ENCODE measurements around the gene ZIC1. TPM values are rescaled to one million over a fixed set of nuclear protein-coding genes. Genes with fewer than 3 reads are reported as not detected.

ZIC1 gene
- total and polyA plus RNA-seq, 9 of the 15 experiments (the other 6 are each of a cell fraction or from before 2014, with no cell fraction given) = 0.21 to 0.42 TPM; not detected in 7

DNA sequence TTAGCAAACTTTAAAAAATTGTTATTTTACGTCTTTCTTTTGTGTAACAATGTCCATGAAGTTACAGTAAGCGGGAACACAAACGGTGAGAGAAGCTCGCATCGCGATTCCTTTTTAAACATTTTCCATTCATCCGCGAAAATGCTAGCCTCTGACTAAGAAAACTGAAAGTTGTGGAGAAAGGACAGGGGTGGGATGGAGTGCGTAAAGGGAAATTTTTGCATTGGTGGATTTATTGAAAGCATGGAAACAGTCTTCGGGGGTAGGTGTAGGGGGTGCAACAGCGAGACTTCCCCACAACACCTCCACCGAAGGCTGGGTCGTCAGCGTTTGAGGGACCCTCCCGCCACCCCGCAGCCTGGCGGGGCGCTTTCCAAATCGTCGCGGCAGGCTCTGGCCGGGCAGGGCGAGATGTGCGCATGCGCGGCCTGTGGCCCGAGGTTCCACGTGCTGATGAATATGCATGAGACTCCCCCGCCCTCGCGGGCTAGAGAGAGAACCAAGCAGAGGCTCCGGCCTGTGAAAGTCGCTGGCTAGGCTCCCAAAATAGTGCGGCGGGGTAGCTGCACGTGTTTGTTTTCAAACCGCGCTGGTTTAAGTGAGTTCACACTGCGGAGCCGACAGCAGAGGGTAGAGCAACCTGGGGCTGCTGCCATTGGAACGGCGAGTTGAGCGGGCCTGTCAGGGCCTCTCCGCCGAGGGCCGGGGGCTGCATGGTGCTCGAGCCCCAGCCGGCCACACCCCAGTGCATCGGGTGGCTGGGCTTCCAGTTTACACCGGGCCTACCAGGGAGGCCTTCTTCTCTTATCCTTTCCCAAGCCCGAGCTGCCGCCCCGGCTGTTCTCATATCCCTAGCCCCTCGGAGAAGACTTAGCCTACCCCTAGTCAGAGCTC lies 9.9 kb downstream of the ZIC1 start (continued):
- TF ChIP-seq TAF9B (IDR thresholded peaks at IDR 0.05; ENCODE audit: partially characterized antibody) (no peak), BHLHE40 (IDR thresholded peaks at IDR 0.05; ENCODE audit: low read length) (peak; percentile 47; the same call in 1 of the 2 replicates), TARDBP (IDR thresholded peaks at IDR 0.05) (no peak), CBX2 (IDR thresholded peaks at IDR 0.05; ENCODE audit: insufficient read depth, low read length, poor library complexity, severe bottlenecking) (no peak), HMG20B (CRISPR knock-in tag; IDR thresholded peaks at IDR 0.05) (no peak)
- TF ChIP-seq, protein P1, sequence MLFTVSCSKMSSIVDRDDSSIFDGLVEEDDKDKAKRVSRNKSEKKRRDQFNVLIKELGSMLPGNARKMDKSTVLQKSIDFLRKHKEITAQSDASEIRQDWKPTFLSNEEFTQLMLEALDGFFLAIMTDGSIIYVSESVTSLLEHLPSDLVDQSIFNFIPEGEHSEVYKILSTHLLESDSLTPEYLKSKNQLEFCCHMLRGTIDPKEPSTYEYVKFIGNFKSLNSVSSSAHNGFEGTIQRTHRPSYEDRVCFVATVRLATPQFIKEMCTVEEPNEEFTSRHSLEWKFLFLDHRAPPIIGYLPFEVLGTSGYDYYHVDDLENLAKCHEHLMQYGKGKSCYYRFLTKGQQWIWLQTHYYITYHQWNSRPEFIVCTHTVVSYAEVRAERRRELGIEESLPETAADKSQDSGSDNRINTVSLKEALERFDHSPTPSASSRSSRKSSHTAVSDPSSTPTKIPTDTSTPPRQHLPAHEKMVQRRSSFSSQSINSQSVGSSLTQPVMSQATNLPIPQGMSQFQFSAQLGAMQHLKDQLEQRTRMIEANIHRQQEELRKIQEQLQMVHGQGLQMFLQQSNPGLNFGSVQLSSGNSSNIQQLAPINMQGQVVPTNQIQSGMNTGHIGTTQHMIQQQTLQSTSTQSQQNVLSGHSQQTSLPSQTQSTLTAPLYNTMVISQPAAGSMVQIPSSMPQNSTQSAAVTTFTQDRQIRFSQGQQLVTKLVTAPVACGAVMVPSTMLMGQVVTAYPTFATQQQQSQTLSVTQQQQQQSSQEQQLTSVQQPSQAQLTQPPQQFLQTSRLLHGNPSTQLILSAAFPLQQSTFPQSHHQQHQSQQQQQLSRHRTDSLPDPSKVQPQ (CRISPR knock-in tag; IDR thresholded peaks at IDR 0.05; ENCODE audit: borderline replicate concordance) = no peak
- TF ChIP-seq, protein P2, sequence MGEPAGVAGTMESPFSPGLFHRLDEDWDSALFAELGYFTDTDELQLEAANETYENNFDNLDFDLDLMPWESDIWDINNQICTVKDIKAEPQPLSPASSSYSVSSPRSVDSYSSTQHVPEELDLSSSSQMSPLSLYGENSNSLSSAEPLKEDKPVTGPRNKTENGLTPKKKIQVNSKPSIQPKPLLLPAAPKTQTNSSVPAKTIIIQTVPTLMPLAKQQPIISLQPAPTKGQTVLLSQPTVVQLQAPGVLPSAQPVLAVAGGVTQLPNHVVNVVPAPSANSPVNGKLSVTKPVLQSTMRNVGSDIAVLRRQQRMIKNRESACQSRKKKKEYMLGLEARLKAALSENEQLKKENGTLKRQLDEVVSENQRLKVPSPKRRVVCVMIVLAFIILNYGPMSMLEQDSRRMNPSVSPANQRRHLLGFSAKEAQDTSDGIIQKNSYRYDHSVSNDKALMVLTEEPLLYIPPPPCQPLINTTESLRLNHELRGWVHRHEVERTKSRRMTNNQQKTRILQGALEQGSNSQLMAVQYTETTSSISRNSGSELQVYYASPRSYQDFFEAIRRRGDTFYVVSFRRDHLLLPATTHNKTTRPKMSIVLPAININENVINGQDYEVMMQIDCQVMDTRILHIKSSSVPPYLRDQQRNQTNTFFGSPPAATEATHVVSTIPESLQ (CRISPR knock-in tag; IDR thresholded peaks at IDR 0.05) = no peak
- TF ChIP-seq, protein P3, sequence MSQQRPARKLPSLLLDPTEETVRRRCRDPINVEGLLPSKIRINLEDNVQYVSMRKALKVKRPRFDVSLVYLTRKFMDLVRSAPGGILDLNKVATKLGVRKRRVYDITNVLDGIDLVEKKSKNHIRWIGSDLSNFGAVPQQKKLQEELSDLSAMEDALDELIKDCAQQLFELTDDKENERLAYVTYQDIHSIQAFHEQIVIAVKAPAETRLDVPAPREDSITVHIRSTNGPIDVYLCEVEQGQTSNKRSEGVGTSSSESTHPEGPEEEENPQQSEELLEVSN (IDR thresholded peaks at IDR 0.05; ENCODE audit: borderline replicate concordance in 1 of 2, extremely low read depth in 1 of 2, insufficient read depth in 1 of 2, insufficient read length in 1 of 2, low read depth in 1 of 2, low read length in 1 of 2, poor library complexity in 1 of 2, severe bottlenecking in 1 of 2) = peak in 1 of 2 experiments; percentile 64
- TF ChIP-seq, protein P4, sequence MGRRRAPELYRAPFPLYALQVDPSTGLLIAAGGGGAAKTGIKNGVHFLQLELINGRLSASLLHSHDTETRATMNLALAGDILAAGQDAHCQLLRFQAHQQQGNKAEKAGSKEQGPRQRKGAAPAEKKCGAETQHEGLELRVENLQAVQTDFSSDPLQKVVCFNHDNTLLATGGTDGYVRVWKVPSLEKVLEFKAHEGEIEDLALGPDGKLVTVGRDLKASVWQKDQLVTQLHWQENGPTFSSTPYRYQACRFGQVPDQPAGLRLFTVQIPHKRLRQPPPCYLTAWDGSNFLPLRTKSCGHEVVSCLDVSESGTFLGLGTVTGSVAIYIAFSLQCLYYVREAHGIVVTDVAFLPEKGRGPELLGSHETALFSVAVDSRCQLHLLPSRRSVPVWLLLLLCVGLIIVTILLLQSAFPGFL (CRISPR knock-in tag; IDR thresholded peaks at IDR 0.05) = no peak
